HepG2 (cell line): ENCODE data around the gene ARHGEF40. TPM values are rescaled to one million over a fixed set of nuclear protein-coding genes. Genes with fewer than 3 reads are reported as not detected.

Source experiments
- BATF2 ChIP-seq: sonication (generic); formaldehyde crosslinking; IDR thresholded peaks from 2 replicates; pipeline ENCODE4 v1.8.0; 2022; ENCODE audit warnings: mild to moderate bottlenecking, missing genetic modification reagents, moderate library complexity
- GRHL1 ChIP-seq: sonication (generic); formaldehyde crosslinking; conservative IDR thresholded peaks from 2 replicates; pipeline ENCODE4 v1.8.0; 2022; ENCODE audit warnings: missing genetic modification reagents
- GTF3A ChIP-seq: sonication (generic); formaldehyde crosslinking; conservative IDR thresholded peaks from 2 replicates; pipeline ENCODE4 v1.4.0; 2020; ENCODE audit warnings: mild to moderate bottlenecking, missing genetic modification reagents
- IRX3 ChIP-seq: sonication (generic); formaldehyde crosslinking; IDR thresholded peaks from 2 replicates; pipeline ENCODE4 v1.8.1; 2023; ENCODE audit warnings: mild to moderate bottlenecking, low read depth, missing genetic modification reagents, borderline replicate concordance
- JUND ChIP-seq: sonication (generic); formaldehyde crosslinking; IDR thresholded peaks from 2 replicates; pipeline ENCODE4 v1.8.0; 2022; ENCODE audit warnings: mild to moderate bottlenecking, missing genetic modification reagents
- MED8 ChIP-seq: sonication (generic); formaldehyde crosslinking; IDR thresholded peaks from 2 replicates; pipeline ENCODE4 v1.8.1; 2023; ENCODE audit warnings: mild to moderate bottlenecking, missing genetic modification reagents; ENCODE audit not compliant: insufficient replicate concordance
- NFKBIZ ChIP-seq: IDR thresholded peaks from 2 replicates; pipeline ENCODE4 v1.6.1; 2018; ENCODE audit warnings: missing genetic modification reagents, missing compliant biosample characterization
- PAXIP1 ChIP-seq: sonication (generic); formaldehyde crosslinking; conservative IDR thresholded peaks from 2 replicates; pipeline ENCODE4 v1.4.0; 2020; ENCODE audit warnings: mild to moderate bottlenecking, missing genetic modification reagents, moderate library complexity
- PITX1 ChIP-seq: sonication (generic); formaldehyde crosslinking; IDR thresholded peaks from 2 replicates; pipeline ENCODE4 v1.5.1; 2020; ENCODE audit warnings: mild to moderate bottlenecking, missing genetic modification reagents
- SALL1 ChIP-seq: sonication (generic); formaldehyde crosslinking; IDR thresholded peaks from 2 replicates; pipeline ENCODE4 v1.8.0; 2022; ENCODE audit warnings: mild to moderate bottlenecking, missing genetic modification reagents
- ZBTB42 ChIP-seq: sonication (generic); formaldehyde crosslinking; IDR thresholded peaks from 2 replicates; pipeline ENCODE4 v1.5.0; 2020; ENCODE audit warnings: mild to moderate bottlenecking, missing genetic modification reagents
- ZKSCAN5 ChIP-seq: sonication (generic); formaldehyde crosslinking; IDR thresholded peaks from 2 replicates; pipeline ENCODE4 v1.5.1; 2020; ENCODE audit warnings: mild to moderate bottlenecking, missing genetic modification reagents
- ZNF253 ChIP-seq: sonication (generic); formaldehyde crosslinking; IDR thresholded peaks from 2 replicates; pipeline ENCODE4 v1.8.0; 2022; ENCODE audit warnings: mild to moderate bottlenecking, missing genetic modification reagents, borderline replicate concordance
- ZNF274 ChIP-seq: sonication (generic); formaldehyde crosslinking; IDR thresholded peaks from 2 replicates; pipeline ENCODE4 v1.5.1; 2020; ENCODE audit warnings: mild to moderate bottlenecking, missing genetic modification reagents
- ZNF280B ChIP-seq: sonication (generic); formaldehyde crosslinking; IDR thresholded peaks from 2 replicates; pipeline ENCODE4 v1.5.0; 2020; ENCODE audit warnings: missing genetic modification reagents, mild to moderate bottlenecking, borderline replicate concordance
- ZNF512B ChIP-seq: sonication (generic); formaldehyde crosslinking; IDR thresholded peaks from 2 replicates; pipeline ENCODE4 v1.5.1; 2020; ENCODE audit warnings: missing genetic modification reagents, mild to moderate bottlenecking, borderline replicate concordance
- ZNF740 ChIP-seq: sonication (generic); formaldehyde crosslinking; IDR thresholded peaks from 2 replicates; pipeline ENCODE4 v1.4.0; 2020; ENCODE audit warnings: missing genetic modification reagents
- ZNF883 ChIP-seq: sonication (generic); formaldehyde crosslinking; IDR thresholded peaks from 2 replicates; pipeline ENCODE4 v1.5.1; 2020; ENCODE audit warnings: mild to moderate bottlenecking, missing genetic modification reagents; ENCODE audit errors: not compliant biosample characterization
- polyA plus RNA-seq, 8 experiments: library from polyadenylated mRNA; depleted of rRNA in 3 of 8; stranded (reverse) in 7 of 8; unstranded in 1 of 8; fragments of >200 nt; fragmentation: Illumina TruSeq in 4 of 8; extraction: Trizol in 4 of 8; gene quantifications; 2 replicates each; pipeline versions ENCODE4 v1.2.1 to v1.2.3, GENCODE V29; 2011 to 2016; ENCODE audit warnings: low read depth in 4 of 8, missing spikeins in 1 of 8, mixed read lengths in 1 of 8; ENCODE audit not compliant: insufficient read depth in 1 of 8
- total RNA-seq, 5 experiments: library from RNA; depleted of rRNA; stranded (reverse); fragments of >200 nt; fragmentation: Illumina TruSeq; extraction: Trizol; gene quantifications; 2 replicates each; pipeline ENCODE4 v1.2.3, GENCODE V29; 2016; ENCODE audit warnings: low read depth in 1 of 5

The ARHGEF40 gene
- total and polyA plus RNA-seq, 2 of the 13 experiments (the other 11 are each of a cell fraction or from before 2014, with no cell fraction given), result 28.1 to 78.1 TPM

GRCh38 chr14:21072781-21073339 lies 2.8 kb downstream of the ARHGEF40 start (continued):
- TF ChIP-seq PAXIP1 (CRISPR knock-in tag) (no peak), ZNF883 (peak; percentile 28), SALL1 (CRISPR knock-in tag) (no peak), NFKBIZ (CRISPR knock-in tag) (no peak), ZNF740 (no peak), IRX3 (CRISPR knock-in tag) (no peak), GRHL1 (CRISPR knock-in tag) (no peak), ZNF280B (CRISPR knock-in tag) (peak; percentile 67; the same call in 1 of the 2 replicates), ZNF253 (no peak), GTF3A (no peak), ZBTB42 (CRISPR knock-in tag) (no peak), ZKSCAN5 (CRISPR knock-in tag) (no peak), JUND (no peak), ZNF512B (CRISPR knock-in tag) (0 out of 2 replicates have a peak, but pooled peaks have one; percentile 31), ZNF274 (CRISPR knock-in tag) (0 out of 2 replicates have a peak, but pooled peaks have one; percentile 34), PITX1 (CRISPR knock-in tag) (no peak), BATF2 (CRISPR knock-in tag) (no peak), MED8 (no peak)
